Natural killer cell (primary cell): Measurements from ENCODE around the gene ATG13. TPM values are rescaled to one million over a fixed set of nuclear protein-coding genes. Genes with fewer than 3 reads are reported as not detected.

ENCODE experiments used
- ATAC-seq, 3 donors: fragments of 150-1000 bp in 2 of 3; fragments of 200-7000 bp in 1 of 3; cut with Tn5 transposase; 1 replicate in 1 of 3; 2 replicates in 2 of 3; pipeline ENCODE4 v1.10.0; 2021; ENCODE audit warnings: mild to moderate bottlenecking in 2 of 3, moderate library complexity in 2 of 3
- DNase-seq, 2 donors: peaks; one replicate each; pipeline versions ENCODE4 v3.0.0 to v3.0.0-alpha.2; 2013 to 2021; ENCODE audit warnings: mixed read lengths in 1 of 2
- H3K27ac ChIP-seq: one replicate; pipeline ENCODE4 v1.5.1; 2013; ENCODE audit warnings: mild to moderate bottlenecking, low read length
- H3K27me3 ChIP-seq: one replicate; pipeline ENCODE4 v1.6.1; 2013; ENCODE audit warnings: low read length; ENCODE audit not compliant: control insufficient read depth, insufficient read depth
- H3K36me3 ChIP-seq: one replicate; pipeline ENCODE4 v1.6.1; 2013; ENCODE audit warnings: low read length; ENCODE audit not compliant: control insufficient read depth, insufficient read depth
- H3K4me1 ChIP-seq: one replicate; pipeline ENCODE4 v1.6.1; 2013; ENCODE audit warnings: low read length; ENCODE audit not compliant: control insufficient read depth, insufficient read depth
- H3K4me3 ChIP-seq: one replicate; pipeline ENCODE4 v1.5.1; 2013; ENCODE audit warnings: low read length
- H3K9me3 ChIP-seq: one replicate; pipeline ENCODE4 v1.6.1; 2013; ENCODE audit warnings: low read length; ENCODE audit not compliant: control insufficient read depth, insufficient read depth
- H3K27ac Mint-ChIP-seq, 2 donors: one replicate each; pipeline ENCODE4 v1.8.0; 2022; ENCODE audit warnings: mild to moderate bottlenecking in 2 of 2, mixed read lengths in 2 of 2, moderate library complexity in 1 of 2
- H3K27me3 Mint-ChIP-seq, 2 donors: one replicate each; pipeline ENCODE4 v1.8.0; 2022; ENCODE audit warnings: low read depth in 2 of 2, mixed read lengths in 2 of 2
- H3K36me3 Mint-ChIP-seq: one replicate; pipeline ENCODE4 v1.8.0; 2022; ENCODE audit warnings: mixed read lengths
- H3K4me1 Mint-ChIP-seq, 2 donors: one replicate each; pipeline ENCODE4 v1.8.0; 2022; ENCODE audit warnings: mixed read lengths in 2 of 2
- H3K4me3 Mint-ChIP-seq: one replicate; pipeline ENCODE4 v1.8.0; 2022; ENCODE audit warnings: mild to moderate bottlenecking, moderate library complexity, mixed read lengths
- H3K9me3 Mint-ChIP-seq, 2 donors: one replicate each; pipeline ENCODE4 v1.8.0; 2022; ENCODE audit warnings: mixed read lengths in 2 of 2
- WGBS: methylation state at CpG from one replicate; pipeline ENCODE4 v1.1.7; 2013; ENCODE audit warnings: missing lambda C conversion rate; ENCODE audit not compliant: insufficient coverage; 5-methylcytosine and 5-hydroxymethylcytosine counted together
- intact Hi-C: fragments of 100-400 bp; cut with micrococcal nuclease; formaldehyde crosslinking; loops from one replicate; pipeline ENCODE4 v1.14.2; 2022
- total RNA-seq, 4 donors: library from RNA; stranded (reverse); fragments of 120-200 nt in 1 of 4; gene quantifications; one replicate each; pipeline versions ENCODE4 v1.2.3 to v1.2.4, GENCODE V29; 2013 to 2022
- TF ChIP-seq, protein P1 (sequence below): fragments of 200-600 bp; IDR thresholded peaks from one replicate; pipeline ENCODE4 v1.8.0; 2022; ENCODE audit warnings: antibody characterized with exemption

ATG13 gene
- total RNA-seq, 3 donors from 2014 or later (not counting 1 experiment from before 2014, with no cell fraction given), result 125 to 137 (median 132) TPM

DNA sequence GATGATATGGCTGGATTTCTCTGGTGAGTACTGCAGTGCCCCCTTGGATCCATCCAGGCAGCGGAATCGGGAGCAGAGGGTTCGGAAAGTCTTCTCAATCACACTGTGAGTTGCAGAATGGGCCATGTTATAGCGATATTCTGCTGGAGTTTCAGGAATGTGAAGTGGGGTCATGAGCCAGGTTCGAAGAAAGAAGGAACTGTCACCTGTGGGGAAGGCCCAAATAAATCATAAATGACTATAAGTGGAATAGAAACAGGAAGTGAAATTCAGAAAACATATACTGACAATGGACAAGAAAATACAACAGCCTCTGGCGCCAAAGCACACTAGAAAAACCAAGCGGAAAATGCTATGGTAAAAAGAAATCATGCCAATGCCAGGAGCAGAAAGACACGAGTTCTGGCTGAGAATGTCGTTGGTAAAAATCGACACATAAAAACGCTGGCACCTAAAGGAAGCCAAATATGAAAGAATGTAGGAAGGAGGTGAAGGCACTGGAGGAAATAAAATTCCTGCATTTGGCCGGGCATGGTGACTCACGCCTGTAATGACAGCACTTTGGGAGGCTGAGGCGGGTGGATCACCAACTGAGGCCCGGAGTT, 13.5 kb upstream of the ATG13 start:
- H3K36me3 Mint-ChIP-seq, result no peaks in the 10 kb centered on the region
- Histone ChIP-seq H3K27me3 (no peaks in the 10 kb centered on the region), H3K9me3 (no peaks in the 10 kb centered on the region), H3K27ac (no peak overlapping the region), H3K4me3 (no peak overlapping the region), H3K4me1 (no peaks in the 10 kb centered on the region), H3K36me3 (peaks cover 6% of the 10 kb centered on the region)
- H3K27me3 Mint-ChIP-seq, result no peaks in the 10 kb centered on the region
- no peak for DNase-seq
- no peak for ATAC-seq
- WGBS, result 87% methylated on average over 15 of the region's 15 CpGs
- TF ChIP-seq, protein P1, sequence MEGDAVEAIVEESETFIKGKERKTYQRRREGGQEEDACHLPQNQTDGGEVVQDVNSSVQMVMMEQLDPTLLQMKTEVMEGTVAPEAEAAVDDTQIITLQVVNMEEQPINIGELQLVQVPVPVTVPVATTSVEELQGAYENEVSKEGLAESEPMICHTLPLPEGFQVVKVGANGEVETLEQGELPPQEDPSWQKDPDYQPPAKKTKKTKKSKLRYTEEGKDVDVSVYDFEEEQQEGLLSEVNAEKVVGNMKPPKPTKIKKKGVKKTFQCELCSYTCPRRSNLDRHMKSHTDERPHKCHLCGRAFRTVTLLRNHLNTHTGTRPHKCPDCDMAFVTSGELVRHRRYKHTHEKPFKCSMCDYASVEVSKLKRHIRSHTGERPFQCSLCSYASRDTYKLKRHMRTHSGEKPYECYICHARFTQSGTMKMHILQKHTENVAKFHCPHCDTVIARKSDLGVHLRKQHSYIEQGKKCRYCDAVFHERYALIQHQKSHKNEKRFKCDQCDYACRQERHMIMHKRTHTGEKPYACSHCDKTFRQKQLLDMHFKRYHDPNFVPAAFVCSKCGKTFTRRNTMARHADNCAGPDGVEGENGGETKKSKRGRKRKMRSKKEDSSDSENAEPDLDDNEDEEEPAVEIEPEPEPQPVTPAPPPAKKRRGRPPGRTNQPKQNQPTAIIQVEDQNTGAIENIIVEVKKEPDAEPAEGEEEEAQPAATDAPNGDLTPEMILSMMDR, result no peak
- intact Hi-C loops, result no loop called here
- no peak overlapping the region for H3K4me3 Mint-ChIP-seq
- peaks cover 5 to 6% of the 10 kb centered on the region in 2 donors for H3K4me1 Mint-ChIP-seq
- H3K9me3 Mint-ChIP-seq, result no peaks in the 10 kb centered on the region
- H3K27ac Mint-ChIP-seq, result no peak overlapping the region

DNA sequence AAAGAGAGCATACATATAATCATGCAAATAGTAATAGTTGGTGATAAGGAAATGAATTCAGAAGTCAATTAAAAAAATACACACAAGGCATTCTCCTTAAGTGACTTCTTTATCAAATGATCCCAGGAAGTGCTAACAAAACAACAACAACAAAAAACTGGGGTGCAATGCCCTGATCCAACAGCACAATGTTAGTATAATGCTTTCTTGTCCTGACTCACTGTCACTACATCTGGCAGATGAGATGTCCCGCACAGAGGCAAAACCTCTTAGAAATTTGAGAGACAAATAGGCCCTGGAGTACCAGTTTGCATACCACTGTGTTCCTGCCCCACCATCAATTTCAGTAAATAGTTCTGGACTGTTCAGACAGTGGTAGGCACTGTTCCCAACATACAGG, 12.6 kb upstream of the ATG13 start:
- no peak for ATAC-seq
- intact Hi-C loops, result no loop called here

DNA sequence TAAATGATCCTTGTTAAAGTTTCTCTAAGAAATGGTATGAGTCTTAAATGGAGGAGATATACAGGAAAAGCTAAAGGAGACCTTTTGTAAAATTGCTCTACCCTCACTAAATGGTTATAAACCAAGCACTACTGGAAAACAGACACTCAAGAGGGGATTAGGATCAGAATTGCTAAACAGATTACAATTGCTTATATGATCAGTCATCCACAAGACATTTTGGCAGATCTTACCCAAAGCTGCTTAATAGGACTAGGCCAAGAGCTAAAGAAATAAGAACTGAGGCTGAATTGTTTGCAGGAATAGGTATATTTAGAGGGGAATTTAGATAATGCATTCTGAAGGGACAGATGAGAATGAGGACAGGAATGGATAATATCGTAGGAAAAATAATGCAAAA, 9.8 kb upstream of the ATG13 start:
- Mint-ChIP-seq H3K36me3 (no peaks in the 10 kb centered on the region), H3K4me1 (peaks cover 13 to 14% of the 10 kb centered on the region in 2 donors), H3K27ac (no peak overlapping the region), H3K4me3 (no peak overlapping the region), H3K27me3 (no peaks in the 10 kb centered on the region), H3K9me3 (no peaks in the 10 kb centered on the region)
- H3K4me1 ChIP-seq, result no peaks in the 10 kb centered on the region
- H3K27ac ChIP-seq, result no peak overlapping the region
- no peak overlapping the region for H3K4me3 ChIP-seq
- no peaks in the 10 kb centered on the region for H3K9me3 ChIP-seq
- ATAC-seq, result no peak
- DNase-seq, result no peak
- no peaks in the 10 kb centered on the region for H3K27me3 ChIP-seq
- peaks cover 6% of the 10 kb centered on the region for H3K36me3 ChIP-seq
- intact Hi-C loops, result no loop called here
- TF ChIP-seq, protein P1, result no peak
- WGBS, result 93% methylated on average over 1 of the region's 1 CpG

More for the DNA sequence above, 12.6 kb upstream of the ATG13 start:
- no peak overlapping the region for H3K4me3 Mint-ChIP-seq
- H3K9me3 ChIP-seq, result no peaks in the 10 kb centered on the region
- H3K4me1 ChIP-seq, result no peaks in the 10 kb centered on the region
- 81% methylated on average over 1 of the region's 1 CpG for WGBS
- no peaks in the 10 kb centered on the region for H3K27me3 Mint-ChIP-seq
- H3K27ac Mint-ChIP-seq, result no peak overlapping the region
- DNase-seq, result no peak
- H3K9me3 Mint-ChIP-seq, result no peaks in the 10 kb centered on the region
- H3K4me3 ChIP-seq, result no peak overlapping the region
- TF ChIP-seq, protein P1, result no peak
- no peak overlapping the region for H3K27ac ChIP-seq
- H3K36me3 Mint-ChIP-seq, result no peaks in the 10 kb centered on the region
- peaks cover 6% of the 10 kb centered on the region for H3K36me3 ChIP-seq
- H3K4me1 Mint-ChIP-seq, result peaks cover 5 to 6% of the 10 kb centered on the region in 2 donors
- no peaks in the 10 kb centered on the region for H3K27me3 ChIP-seq

DNA sequence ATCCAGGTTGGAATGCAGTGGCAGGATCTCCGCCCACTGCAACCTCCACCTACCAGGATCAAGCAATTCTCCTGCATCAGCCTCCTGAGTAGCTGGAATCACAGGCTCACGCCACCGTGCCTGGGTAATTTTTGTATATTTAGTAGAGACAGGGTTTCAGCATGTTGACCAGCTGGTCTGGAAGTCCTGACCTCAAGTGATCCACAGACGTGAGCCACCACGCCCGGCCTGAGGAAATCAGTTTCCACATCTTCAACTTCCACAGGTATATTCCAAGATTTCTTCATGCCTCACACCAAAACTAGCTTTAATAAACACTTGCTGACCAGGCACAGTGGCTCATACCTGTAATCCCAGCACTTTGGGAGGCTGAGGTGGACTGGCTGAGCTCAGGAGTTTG, 8.0 kb upstream of the ATG13 start:
- H3K4me3 ChIP-seq, result no peak overlapping the region
- H3K36me3 ChIP-seq, result no peaks in the 10 kb centered on the region
- WGBS, result 91% methylated on average over 4 of the region's 6 CpGs
- intact Hi-C loops, result no loop called here
- H3K4me3 Mint-ChIP-seq, result no peak overlapping the region
- no peaks in the 10 kb centered on the region for H3K36me3 Mint-ChIP-seq
- H3K4me1 ChIP-seq, result no peaks in the 10 kb centered on the region
- peaks cover 13 to 14% of the 10 kb centered on the region in 2 donors for H3K4me1 Mint-ChIP-seq
- no peaks in the 10 kb centered on the region for H3K27me3 ChIP-seq
- H3K9me3 Mint-ChIP-seq, result no peaks in the 10 kb centered on the region
- TF ChIP-seq, protein P1, result no peak
- ATAC-seq (no peak), DNase-seq (no peak)
- H3K27ac ChIP-seq, result no peak overlapping the region
- H3K9me3 ChIP-seq, result no peaks in the 10 kb centered on the region
- no peaks in the 10 kb centered on the region for H3K27me3 Mint-ChIP-seq
- H3K27ac Mint-ChIP-seq, result no peak overlapping the region
